NCI-H1417 (cell line): ENCODE data around the gene AGBL1.

Experiments
- DNase-seq, 3 experiments: peaks; one replicate each; lab custom pipeline; 2025; lab: John Stamatoyannopoulos, UW

The AGBL1 gene

GRCh38 chr15:86322629-86323028, 243.0 kb downstream of the AGBL1 start:
- no peak for DNase-seq

- DNase-seq, result peak in 2 of 3 experiments; percentile 63 to 82
These were observed 247.7 kb downstream of the AGBL1 start for GRCh38 chr15:86327230-86327865.

GRCh38 chr15:86328658-86329057, 249.0 kb downstream of the AGBL1 start:
- no peak for DNase-seq

GRCh38 chr15:86329311-86330013, 249.8 kb downstream of the AGBL1 start:
- DNase-seq, result no peak

- DNase-seq, result no peak
These were observed 254.1 kb downstream of the AGBL1 start for GRCh38 chr15:86333819-86334218.

- DNase-seq, result no peak
These were observed 256.5 kb downstream of the AGBL1 start for GRCh38 chr15:86336051-86336788.

- no peak for DNase-seq
These were observed 257.4 kb downstream of the AGBL1 start for GRCh38 chr15:86337071-86337470.

- peak in 1 of 3 experiments; percentile 37 for DNase-seq
These were observed 267.6 kb downstream of the AGBL1 start for GRCh38 chr15:86347245-86347644.

- no peak for DNase-seq
These were observed 269.9 kb downstream of the AGBL1 start for GRCh38 chr15:86349565-86349964.

- DNase-seq, result no peak
These were observed 273.5 kb downstream of the AGBL1 start for GRCh38 chr15:86353213-86353612.

- no peak for DNase-seq
These were observed 275.7 kb downstream of the AGBL1 start for GRCh38 chr15:86355361-86355760.

GRCh38 chr15:86355801-86356200, 276.1 kb downstream of the AGBL1 start:
- no peak for DNase-seq

GRCh38 chr15:86362555-86362954, 282.9 kb downstream of the AGBL1 start:
- DNase-seq, result no peak

GRCh38 chr15:86373147-86373546, 293.5 kb downstream of the AGBL1 start:
- DNase-seq, result peak in 2 of 3 experiments; percentile 23 to 70

GRCh38 chr15:86375733-86376280, 296.1 kb downstream of the AGBL1 start:
- DNase-seq, result no peak

GRCh38 chr15:86377914-86378313, 298.2 kb downstream of the AGBL1 start:
- no peak for DNase-seq

GRCh38 chr15:86382341-86382740, 302.7 kb downstream of the AGBL1 start:
- peak in 2 of 3 experiments; percentile 36 to 80 for DNase-seq

- no peak for DNase-seq
These were observed 303.9 kb downstream of the AGBL1 start for GRCh38 chr15:86383611-86384010.

- peak in 2 of 3 experiments; percentile 3 to 42 for DNase-seq
These were observed 304.5 kb downstream of the AGBL1 start for GRCh38 chr15:86384186-86384585.

GRCh38 chr15:86392296-86392695, 312.6 kb downstream of the AGBL1 start:
- peak in 2 of 3 experiments; percentile 32 to 87 for DNase-seq

- no peak for DNase-seq
These were observed 313.2 kb downstream of the AGBL1 start for GRCh38 chr15:86392874-86393273.

- no peak for DNase-seq
These were observed 315.2 kb downstream of the AGBL1 start for GRCh38 chr15:86394866-86395265.
